ENCODE data around the gene DUS2.

DNA sequence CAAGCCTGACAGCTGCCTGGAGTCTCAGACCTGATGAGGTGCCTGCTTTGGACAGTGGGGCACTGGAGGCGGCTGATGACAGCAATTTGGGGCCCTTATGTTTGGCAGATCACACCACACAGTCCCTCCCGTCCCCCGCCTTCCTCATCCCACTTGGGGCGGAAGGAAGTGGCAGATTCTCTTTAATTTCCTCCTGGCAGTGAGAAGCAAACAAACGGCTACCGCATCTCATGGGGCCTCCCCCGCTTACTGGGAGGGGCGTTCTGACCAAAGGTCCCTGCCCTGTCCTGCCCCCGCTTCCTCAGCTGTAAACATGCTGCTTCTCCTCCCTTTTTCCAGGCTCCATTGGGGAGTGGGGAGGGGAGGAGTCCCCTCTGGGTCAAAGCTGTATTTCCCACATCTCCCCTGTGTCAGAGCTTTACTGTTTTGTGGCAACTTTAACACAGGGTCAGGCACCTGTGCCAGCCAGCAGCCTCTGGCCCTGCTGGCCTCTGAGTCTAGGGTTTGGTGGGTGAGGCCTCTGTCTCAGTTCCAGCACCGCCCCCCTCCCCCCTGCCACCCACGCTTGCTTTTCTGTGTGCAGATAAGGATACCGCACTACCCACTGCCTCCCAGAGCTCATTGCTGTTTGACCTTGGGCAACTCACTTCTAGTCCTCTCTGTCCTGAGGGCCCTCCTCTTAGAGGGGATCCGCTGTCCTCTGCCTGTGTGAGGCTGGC lies 56.7 kb downstream of the DUS2 start:
- TF ChIP-seq, protein P1, sequence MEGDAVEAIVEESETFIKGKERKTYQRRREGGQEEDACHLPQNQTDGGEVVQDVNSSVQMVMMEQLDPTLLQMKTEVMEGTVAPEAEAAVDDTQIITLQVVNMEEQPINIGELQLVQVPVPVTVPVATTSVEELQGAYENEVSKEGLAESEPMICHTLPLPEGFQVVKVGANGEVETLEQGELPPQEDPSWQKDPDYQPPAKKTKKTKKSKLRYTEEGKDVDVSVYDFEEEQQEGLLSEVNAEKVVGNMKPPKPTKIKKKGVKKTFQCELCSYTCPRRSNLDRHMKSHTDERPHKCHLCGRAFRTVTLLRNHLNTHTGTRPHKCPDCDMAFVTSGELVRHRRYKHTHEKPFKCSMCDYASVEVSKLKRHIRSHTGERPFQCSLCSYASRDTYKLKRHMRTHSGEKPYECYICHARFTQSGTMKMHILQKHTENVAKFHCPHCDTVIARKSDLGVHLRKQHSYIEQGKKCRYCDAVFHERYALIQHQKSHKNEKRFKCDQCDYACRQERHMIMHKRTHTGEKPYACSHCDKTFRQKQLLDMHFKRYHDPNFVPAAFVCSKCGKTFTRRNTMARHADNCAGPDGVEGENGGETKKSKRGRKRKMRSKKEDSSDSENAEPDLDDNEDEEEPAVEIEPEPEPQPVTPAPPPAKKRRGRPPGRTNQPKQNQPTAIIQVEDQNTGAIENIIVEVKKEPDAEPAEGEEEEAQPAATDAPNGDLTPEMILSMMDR (conservative IDR thresholded peaks at IDR 0.05; ENCODE audit: low read depth, low read length): no peak
- TF ChIP-seq EZH2phosphoT487 (IDR thresholded peaks at IDR 0.05; ENCODE audit: borderline replicate concordance, low read length): no peak
